Activated naive CD8-positive, alpha-beta T cell treated with anti-CD3 and anti-CD28 coated beads, Interleukin-2, amount 50 U/mL, for 24 hours (primary cell): Measurements from ENCODE around the gene N4BP2L1.
"Not testable (repeated sequence)": the region's sequence is repeated elsewhere in the genome, so short reads cannot be mapped to it uniquely, and the experiment has no call there.

Source experiments
- ATAC-seq: fragments of 150-1000 bp; cut with Tn5 transposase; one replicate; pipeline ENCODE4 v1.10.0; 2021
- DNase-seq: peaks from one replicate; pipeline ENCODE4 v3.0.0; 2021
- H3K27ac Mint-ChIP-seq: one replicate; pipeline ENCODE4 v1.8.0; 2021; ENCODE audit warnings: mild to moderate bottlenecking, mixed read lengths
- H3K27me3 Mint-ChIP-seq: one replicate; pipeline ENCODE4 v1.8.0; 2021; ENCODE audit warnings: mixed read lengths
- H3K36me3 Mint-ChIP-seq: one replicate; pipeline ENCODE4 v1.8.0; 2021; ENCODE audit warnings: low read depth, mixed read lengths
- H3K4me1 Mint-ChIP-seq: one replicate; pipeline ENCODE4 v1.8.0; 2021; ENCODE audit warnings: mixed read lengths
- H3K4me3 Mint-ChIP-seq: one replicate; pipeline ENCODE4 v1.8.0; 2021; ENCODE audit warnings: mild to moderate bottlenecking, moderate library complexity, mixed read lengths
- H3K9me3 Mint-ChIP-seq: one replicate; pipeline ENCODE4 v1.8.0; 2021; ENCODE audit warnings: mixed read lengths

Gene N4BP2L1

DNA sequence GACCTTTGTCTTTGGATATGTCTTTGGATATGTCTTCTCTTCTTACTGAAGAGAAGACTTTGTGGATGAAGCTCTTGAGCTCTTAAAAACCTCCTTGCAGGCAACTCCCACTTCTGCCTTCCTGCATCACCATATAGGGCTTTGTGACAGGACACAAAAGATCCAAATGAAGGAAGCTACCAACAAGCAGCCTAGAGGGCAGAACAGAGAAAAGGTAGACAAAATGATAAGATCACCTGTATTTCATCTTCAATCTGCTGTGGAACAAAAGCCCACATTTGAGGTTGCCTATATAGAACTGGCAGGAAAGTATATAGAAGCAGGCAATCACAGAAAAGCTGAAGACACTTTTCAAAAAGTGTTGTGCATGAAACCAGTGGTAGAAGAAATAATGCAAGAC is 42.5 kb downstream of the N4BP2L1 start:
- H3K36me3 Mint-ChIP-seq, result peaks cover 8% of the 10 kb centered on the region
- H3K27me3 Mint-ChIP-seq, result no peaks in the 10 kb centered on the region
- DNase-seq (no peak), ATAC-seq (no peak)
- H3K9me3 Mint-ChIP-seq, result no peaks in the 10 kb centered on the region
- H3K4me3 Mint-ChIP-seq, result no peak overlapping the region
- H3K27ac Mint-ChIP-seq, result no peak overlapping the region
- H3K4me1 Mint-ChIP-seq, result peaks cover 11% of the 10 kb centered on the region

DNA sequence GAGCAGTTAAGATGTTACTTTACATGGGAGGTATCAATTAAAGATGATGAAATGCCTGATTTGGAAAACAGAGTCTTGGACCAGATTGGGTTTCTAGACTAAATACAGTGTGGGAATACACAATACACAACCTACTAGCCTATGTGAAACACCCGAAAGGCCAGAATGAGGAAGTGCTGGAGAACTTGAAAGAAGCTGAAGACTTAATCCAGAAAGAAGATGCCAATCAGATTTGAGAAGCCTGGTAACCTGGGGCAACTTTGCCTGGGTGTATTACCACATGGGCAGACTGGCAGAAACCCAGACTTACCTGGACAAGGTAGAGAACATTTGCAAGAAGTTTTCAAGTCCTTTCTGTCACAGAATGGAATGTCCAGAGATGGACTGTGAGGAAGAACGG is 43.2 kb downstream of the N4BP2L1 start:
- H3K27ac Mint-ChIP-seq, result no peak overlapping the region
- H3K4me1 Mint-ChIP-seq, result peaks cover 5% of the 10 kb centered on the region
- H3K9me3 Mint-ChIP-seq, result no peaks in the 10 kb centered on the region
- no peaks in the 10 kb centered on the region for H3K27me3 Mint-ChIP-seq
- ATAC-seq, result no peak
- H3K4me3 Mint-ChIP-seq, result no peak overlapping the region
- DNase-seq, result no peak
- peaks cover 12% of the 10 kb centered on the region for H3K36me3 Mint-ChIP-seq

DNA sequence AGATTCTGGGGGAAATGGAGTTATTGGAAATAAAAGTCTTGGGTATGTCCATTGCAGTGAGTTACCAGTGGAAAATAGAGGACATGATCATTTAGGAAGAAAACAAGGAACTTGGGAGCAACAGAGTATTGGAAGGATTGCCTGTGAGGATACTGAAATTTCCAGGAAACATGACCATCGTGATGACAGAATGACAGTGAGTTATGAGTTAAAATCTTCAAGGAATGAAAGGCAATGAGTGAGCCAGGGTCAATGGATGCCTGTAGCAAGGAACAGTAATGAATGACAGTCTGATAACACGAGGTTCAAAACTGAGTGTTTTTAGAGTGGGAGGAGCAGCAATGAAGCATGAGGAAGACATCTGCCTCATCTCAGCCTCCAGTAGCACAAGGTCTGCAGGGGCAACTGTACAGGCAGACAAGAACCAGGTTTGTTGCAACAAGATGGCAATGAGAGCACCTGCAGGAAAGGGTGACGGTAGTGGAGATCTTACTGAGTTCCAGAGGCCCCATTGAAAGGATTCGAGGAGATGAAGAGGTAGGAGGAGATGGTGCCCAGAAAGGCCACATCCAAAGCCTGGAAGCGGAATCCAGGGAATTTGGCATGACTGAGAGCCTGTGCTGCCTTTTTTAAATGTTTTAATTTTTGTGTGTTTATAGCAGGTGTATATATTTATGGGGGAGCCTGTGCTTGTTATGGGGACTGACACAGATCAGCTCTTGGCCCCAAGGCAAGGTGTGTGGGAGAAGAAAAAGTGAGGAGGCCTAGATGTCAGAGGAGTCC is 43.9 kb downstream of the N4BP2L1 start:
- Mint-ChIP-seq H3K27ac (no peak overlapping the region), H3K4me1 (no peaks in the 10 kb centered on the region), H3K9me3 (no peaks in the 10 kb centered on the region), H3K4me3 (no peak overlapping the region), H3K36me3 (peaks cover 19% of the 10 kb centered on the region), H3K27me3 (no peaks in the 10 kb centered on the region)
- ATAC-seq (no peak), DNase-seq (no peak)

DNA sequence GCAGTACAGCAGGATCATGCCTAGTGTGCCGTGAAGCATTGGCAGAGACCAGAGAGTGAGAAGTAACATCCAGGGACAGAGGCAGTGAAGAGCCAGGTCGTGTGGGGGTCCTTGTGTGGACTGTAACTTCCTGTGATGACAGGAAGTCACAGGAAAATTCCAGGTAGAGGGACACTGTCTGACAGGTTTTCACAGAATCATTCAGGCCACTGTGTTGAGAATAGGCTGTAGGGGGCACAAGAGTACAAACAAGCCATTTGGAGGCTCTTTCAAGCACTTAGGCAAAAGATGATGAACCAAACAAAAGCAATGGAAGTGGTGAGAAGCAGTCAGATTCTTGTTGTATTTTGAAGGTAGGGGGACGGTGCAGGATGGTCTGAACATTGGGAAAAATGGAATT is 46.4 kb downstream of the N4BP2L1 start:
- H3K27me3 Mint-ChIP-seq, result no peaks in the 10 kb centered on the region
- H3K4me3 Mint-ChIP-seq, result no peak overlapping the region
- ATAC-seq, result no peak
- no peak overlapping the region for H3K27ac Mint-ChIP-seq
- no peaks in the 10 kb centered on the region for H3K9me3 Mint-ChIP-seq
- H3K4me1 Mint-ChIP-seq, result no peaks in the 10 kb centered on the region
- H3K36me3 Mint-ChIP-seq, result peaks cover 19% of the 10 kb centered on the region
- no peak for DNase-seq

DNA sequence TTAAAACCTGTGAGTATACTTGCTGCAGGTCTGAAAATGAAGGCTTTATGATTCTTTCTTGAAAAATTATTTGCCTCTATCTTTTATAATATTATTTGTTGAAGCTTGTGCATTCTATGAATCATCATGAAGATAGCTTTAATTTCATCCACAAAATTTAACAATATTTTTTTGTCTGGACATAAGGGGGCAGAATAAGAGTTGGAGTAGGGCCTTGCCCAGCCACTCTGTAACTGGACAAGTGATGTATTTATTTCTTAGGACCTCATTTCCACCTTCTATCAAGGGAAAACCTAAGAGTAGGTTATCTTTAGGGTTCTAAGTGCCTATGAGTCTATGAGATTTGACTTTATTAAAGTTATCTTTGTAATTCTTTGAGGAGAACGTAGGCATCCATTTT is 49.9 kb downstream of the N4BP2L1 start:
- Mint-ChIP-seq H3K27ac (no peak overlapping the region), H3K27me3 (no peaks in the 10 kb centered on the region), H3K36me3 (peaks cover 39% of the 10 kb centered on the region), H3K4me3 (no peak overlapping the region), H3K9me3 (peaks cover 8% of the 10 kb centered on the region), H3K4me1 (no peaks in the 10 kb centered on the region)
- no peak for ATAC-seq
- DNase-seq, result no peak

DNA sequence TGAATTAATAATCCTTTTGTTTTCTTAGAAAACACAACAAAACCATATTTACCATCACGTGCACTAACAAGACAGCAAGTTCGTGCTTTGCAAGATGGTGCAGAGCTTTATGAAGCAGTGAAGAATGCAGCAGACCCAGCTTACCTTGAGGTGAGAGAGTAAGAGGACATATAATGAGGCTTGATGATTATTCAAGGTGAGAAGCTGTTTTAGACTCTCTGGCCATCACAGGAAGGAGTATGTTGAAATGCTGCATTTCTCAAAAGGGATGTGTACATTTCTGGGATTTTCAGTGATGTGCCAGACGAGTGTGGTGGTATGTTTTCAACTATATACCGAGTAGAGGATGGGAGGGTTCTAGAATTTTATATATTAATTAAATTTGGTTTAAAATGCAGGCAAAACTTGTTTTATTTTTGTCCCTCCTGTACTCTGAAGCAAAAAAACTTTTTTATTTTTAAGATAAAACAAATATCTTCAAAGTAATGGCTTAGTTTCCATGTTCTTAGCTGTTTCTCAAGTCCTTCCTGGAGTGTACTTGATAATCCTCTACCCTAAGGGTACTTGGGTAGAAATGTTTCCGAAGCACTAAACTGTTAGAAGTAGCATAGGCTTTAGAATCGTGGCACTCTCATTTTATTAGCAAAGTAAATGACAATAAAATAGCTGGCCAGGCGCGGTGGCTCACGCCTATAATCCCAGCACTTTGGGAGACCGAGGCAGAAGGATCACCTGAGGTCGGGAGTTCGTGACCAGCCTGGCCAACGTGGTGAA is 51.1 kb downstream of the N4BP2L1 start:
- DNase-seq (no peak), ATAC-seq (no peak)
- H3K9me3 Mint-ChIP-seq, result peaks cover 8% of the 10 kb centered on the region
- no peaks in the 10 kb centered on the region for H3K27me3 Mint-ChIP-seq
- peaks cover 49% of the 10 kb centered on the region for H3K36me3 Mint-ChIP-seq
- H3K4me1 Mint-ChIP-seq, result no peaks in the 10 kb centered on the region
- no peak overlapping the region for H3K27ac Mint-ChIP-seq
- no peak overlapping the region for H3K4me3 Mint-ChIP-seq

DNA sequence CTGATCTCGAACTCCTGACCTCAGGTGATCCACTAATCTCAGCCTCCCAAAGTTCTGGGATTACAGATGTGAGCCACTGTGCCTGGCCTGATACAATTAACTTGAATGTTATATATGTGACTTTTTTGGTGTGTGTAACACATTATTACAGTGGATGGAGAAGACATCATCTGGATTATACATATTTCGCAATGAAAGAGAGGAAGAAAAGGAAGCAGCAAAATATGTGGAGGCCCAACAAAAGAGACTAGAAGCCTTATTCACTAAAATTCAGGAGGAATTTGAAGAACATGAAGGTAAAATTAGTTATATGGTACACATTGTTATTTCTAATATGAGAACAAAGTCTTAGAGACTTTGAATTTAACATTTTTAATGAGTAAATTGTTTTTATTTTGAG is 57.1 kb downstream of the N4BP2L1 start:
- ATAC-seq (no peak), DNase-seq (no peak)
- H3K27ac Mint-ChIP-seq, result no peak overlapping the region
- H3K4me1 Mint-ChIP-seq, result no peaks in the 10 kb centered on the region
- H3K36me3 Mint-ChIP-seq, result peaks cover 53% of the 10 kb centered on the region
- H3K4me3 Mint-ChIP-seq, result no peak overlapping the region
- no peaks in the 10 kb centered on the region for H3K27me3 Mint-ChIP-seq
- peaks cover 8% of the 10 kb centered on the region for H3K9me3 Mint-ChIP-seq

DNA sequence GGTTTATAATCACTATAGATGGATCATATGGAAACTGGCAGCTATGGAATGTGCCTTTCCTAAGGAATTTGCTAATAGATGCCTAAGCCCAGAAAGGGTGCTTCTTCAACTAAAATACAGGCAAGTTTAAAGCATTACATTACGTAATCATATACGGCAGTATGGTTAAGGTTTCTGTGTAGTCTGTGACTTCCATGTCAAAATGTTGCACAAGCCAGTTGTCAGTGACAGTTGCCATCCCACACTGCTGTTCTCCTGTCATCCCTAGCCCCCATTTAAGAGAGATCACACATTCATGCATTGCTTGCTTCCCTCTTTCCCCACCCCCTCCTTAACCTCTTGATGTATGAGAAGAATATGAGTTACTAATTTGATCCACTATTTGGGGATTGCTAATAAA is 65.4 kb downstream of the N4BP2L1 start:
- Mint-ChIP-seq H3K4me1 (no peaks in the 10 kb centered on the region), H3K4me3 (no peak overlapping the region), H3K27ac (no peak overlapping the region), H3K9me3 (no peaks in the 10 kb centered on the region), H3K36me3 (peaks cover 41% of the 10 kb centered on the region), H3K27me3 (no peaks in the 10 kb centered on the region)
- ATAC-seq (no peak), DNase-seq (no peak)

DNA sequence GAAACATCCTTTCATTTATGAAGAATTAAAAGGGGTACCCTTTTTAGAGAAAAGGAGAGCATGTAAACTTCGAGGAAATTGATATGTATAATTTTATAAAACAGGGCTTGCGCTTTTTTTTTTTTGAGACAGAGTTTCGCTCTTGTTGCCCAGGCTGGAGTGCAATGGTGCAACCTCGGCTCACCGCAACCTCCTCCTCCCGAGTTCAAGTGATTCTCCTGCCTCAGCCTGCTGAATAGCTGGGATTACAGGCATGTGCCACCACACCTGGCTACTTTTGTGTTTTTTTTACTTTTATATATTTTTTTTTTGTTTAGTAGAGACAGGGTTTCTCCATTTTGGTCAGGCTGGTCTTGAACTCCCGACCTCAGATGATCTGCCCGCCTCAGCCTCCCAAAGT is 72.0 kb downstream of the N4BP2L1 start:
- not testable (repeated sequence) for H3K27me3 Mint-ChIP-seq

DNA sequence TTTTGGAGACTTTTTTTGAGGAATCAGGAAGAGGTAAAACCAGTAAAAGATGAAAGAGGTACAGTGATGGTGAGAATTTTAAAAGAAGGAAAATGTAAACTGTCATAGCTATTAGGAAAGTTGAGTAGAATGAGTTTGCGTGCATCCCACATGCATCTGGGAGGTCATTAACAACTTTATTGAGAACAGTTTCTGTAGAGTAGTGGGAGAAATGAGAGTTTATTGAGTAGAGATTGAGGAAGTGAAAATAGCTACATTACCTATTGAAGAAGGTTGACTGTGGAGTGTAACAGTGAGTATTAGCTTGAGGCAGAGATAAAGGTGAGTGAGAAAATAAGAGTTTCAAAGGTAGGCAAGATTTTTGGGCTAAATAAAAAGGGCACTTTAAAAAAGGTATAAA is 73.9 kb downstream of the N4BP2L1 start:
- Mint-ChIP-seq H3K27me3 (no peaks in the 10 kb centered on the region), H3K9me3 (no peaks in the 10 kb centered on the region), H3K36me3 (peaks cover 46% of the 10 kb centered on the region), H3K4me1 (peaks cover 12% of the 10 kb centered on the region), H3K4me3 (no peak overlapping the region), H3K27ac (no peak overlapping the region)
- DNase-seq (no peak), ATAC-seq (no peak)

More for the DNA sequence above, 72.0 kb downstream of the N4BP2L1 start:
- not testable (repeated sequence) for DNase-seq, H3K4me3 Mint-ChIP-seq, H3K9me3 Mint-ChIP-seq, ATAC-seq, H3K27ac Mint-ChIP-seq, H3K4me1 Mint-ChIP-seq
- peaks cover 38% of the 10 kb centered on the region for H3K36me3 Mint-ChIP-seq

DNA sequence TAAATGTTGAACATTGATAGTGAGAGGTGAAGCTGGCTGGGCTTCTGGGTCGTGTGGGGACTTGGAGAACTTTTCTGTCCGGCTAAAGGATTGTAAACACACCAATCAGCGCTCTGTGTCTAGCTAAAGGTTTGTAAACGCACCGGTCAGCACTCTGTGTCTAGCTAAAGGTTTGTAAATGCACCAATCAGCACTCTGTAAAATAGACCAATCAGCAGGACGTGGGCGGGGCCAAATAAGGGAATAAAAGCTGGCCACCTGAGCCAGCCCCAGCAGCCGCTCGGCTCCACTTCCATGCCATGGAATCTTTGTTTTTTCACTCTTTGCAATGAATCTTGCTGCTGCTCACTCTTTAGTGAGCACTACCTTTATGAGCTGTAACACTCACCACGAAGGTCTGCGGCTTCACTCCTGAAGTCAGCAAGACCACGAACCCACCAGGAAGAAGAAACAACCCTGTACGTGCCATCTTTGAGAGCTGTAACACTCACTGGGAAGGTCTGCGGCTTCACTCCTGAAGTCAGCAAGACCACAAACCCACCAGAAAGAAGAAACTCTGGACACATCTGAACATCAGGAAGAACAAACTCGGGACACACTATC is 77.0 kb downstream of the N4BP2L1 start:
- H3K27ac Mint-ChIP-seq, ATAC-seq, H3K4me3 Mint-ChIP-seq, H3K9me3 Mint-ChIP-seq, DNase-seq, H3K27me3 Mint-ChIP-seq: not testable (repeated sequence)
- Mint-ChIP-seq H3K36me3 (peaks cover 44% of the 10 kb centered on the region), H3K4me1 (peaks cover 12% of the 10 kb centered on the region)
